H1 (cell line): Measurements from ENCODE around the gene NAP1L1.

Source experiments
- CEBPB ChIP-seq: IDR thresholded peaks from 2 replicates; pipeline ENCODE4 v1.6.1; 2012; ENCODE audit warnings: low read depth, low read length
- CTCF ChIP-seq, 3 experiments: IDR thresholded peaks; 1 replicate in 2 of 3; 2 replicates in 1 of 3; pipeline versions ENCODE4 v1.5.1 to v1.6.1; 2011; ENCODE audit warnings: low read length in 3 of 3, mild to moderate bottlenecking in 3 of 3, inconsistent platforms in 2 of 3, low read depth in 1 of 3, moderate library complexity in 1 of 3; ENCODE audit not compliant: insufficient read depth in 1 of 3; ENCODE audit errors: control extremely low read depth in 1 of 3
- JUND ChIP-seq: IDR thresholded peaks from 2 replicates; pipeline ENCODE4 v1.6.1; 2011; ENCODE audit warnings: mild to moderate bottlenecking, improper control_type of control experiment, low read length
- SIN3A ChIP-seq, 2 experiments: IDR thresholded peaks in 1 of 2; conservative IDR thresholded peaks in 1 of 2; 2 replicates each; pipeline ENCODE4 v1.6.1; 2011 to 2012; ENCODE audit warnings: low read length in 2 of 2, improper control_type of control experiment in 1 of 2, low read depth in 1 of 2, mild to moderate bottlenecking in 1 of 2
- SUZ12 ChIP-seq: fragments of 200-600 bp; sonication (generic); IDR thresholded peaks from 2 replicates; pipeline ENCODE4 v1.6.1; 2012; ENCODE audit warnings: mild to moderate bottlenecking, inconsistent platforms, low read length, moderate library complexity, mixed read lengths
- TAF1 ChIP-seq: IDR thresholded peaks from 2 replicates; pipeline ENCODE4 v1.6.1; 2011; ENCODE audit warnings: mild to moderate bottlenecking, low read depth, low read length
- TCF12 ChIP-seq: IDR thresholded peaks from 2 replicates; pipeline ENCODE4 v1.6.1; 2011; ENCODE audit warnings: low read depth, mild to moderate bottlenecking, low read length

DNA sequence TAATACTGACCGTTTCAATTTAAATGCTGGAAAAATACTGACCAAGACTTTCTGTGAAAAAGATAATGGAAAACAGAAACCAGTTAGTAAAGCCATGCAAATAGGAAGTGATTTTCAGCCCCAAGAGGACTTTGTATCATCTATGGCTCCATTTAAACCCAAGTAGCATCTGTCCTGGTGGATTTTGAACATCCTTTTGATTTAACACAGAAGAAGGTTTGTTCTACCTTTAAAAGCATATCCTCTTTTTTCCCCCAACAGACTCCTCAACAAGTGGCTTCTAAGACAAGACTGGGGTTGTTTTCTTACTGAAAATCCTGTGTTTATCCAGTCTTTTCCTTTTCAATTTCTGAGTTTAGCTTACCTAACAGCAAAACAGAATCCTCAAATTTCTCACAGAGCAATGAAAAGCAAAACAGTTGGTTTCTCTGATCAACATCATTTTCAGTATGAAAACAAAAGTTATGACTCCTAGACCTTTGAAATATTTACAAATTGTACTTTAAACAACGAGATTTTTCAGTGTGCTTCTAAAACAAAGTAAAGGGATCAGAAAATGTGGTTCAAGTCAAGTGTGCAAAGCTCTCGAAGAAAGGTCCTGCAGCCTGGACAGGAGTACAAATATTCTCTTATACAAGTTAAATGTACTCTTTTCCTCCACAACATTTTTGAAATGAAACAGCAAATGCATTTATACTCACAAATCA is 55.8 kb downstream of the NAP1L1 start:
- TF ChIP-seq CEBPB: no peak
- no peak for TF ChIP-seq SUZ12
- no peak for TF ChIP-seq JUND
- TF ChIP-seq SIN3A (conservative IDR thresholded peaks at IDR 0.05 in 1 of 2, IDR thresholded peaks at IDR 0.05 in 1 of 2; ENCODE audit: low read depth in 1 of 2, low read length in 2 of 2): no peak
- no peak for TF ChIP-seq CTCF (IDR thresholded peaks at IDR 0.05; ENCODE audit: control extremely low read depth in 1 of 3, insufficient read depth in 1 of 3, low read depth in 1 of 3, low read length in 3 of 3)
- no peak for TF ChIP-seq TAF1
- no peak for TF ChIP-seq TCF12
